NCI-H524 (cell line): ENCODE data around the gene LRRN4.

Source experiments
- DNase-seq, 2 experiments: peaks; one replicate each; lab custom pipeline; 2025; lab: John Stamatoyannopoulos, UW

LRRN4 gene

DNA sequence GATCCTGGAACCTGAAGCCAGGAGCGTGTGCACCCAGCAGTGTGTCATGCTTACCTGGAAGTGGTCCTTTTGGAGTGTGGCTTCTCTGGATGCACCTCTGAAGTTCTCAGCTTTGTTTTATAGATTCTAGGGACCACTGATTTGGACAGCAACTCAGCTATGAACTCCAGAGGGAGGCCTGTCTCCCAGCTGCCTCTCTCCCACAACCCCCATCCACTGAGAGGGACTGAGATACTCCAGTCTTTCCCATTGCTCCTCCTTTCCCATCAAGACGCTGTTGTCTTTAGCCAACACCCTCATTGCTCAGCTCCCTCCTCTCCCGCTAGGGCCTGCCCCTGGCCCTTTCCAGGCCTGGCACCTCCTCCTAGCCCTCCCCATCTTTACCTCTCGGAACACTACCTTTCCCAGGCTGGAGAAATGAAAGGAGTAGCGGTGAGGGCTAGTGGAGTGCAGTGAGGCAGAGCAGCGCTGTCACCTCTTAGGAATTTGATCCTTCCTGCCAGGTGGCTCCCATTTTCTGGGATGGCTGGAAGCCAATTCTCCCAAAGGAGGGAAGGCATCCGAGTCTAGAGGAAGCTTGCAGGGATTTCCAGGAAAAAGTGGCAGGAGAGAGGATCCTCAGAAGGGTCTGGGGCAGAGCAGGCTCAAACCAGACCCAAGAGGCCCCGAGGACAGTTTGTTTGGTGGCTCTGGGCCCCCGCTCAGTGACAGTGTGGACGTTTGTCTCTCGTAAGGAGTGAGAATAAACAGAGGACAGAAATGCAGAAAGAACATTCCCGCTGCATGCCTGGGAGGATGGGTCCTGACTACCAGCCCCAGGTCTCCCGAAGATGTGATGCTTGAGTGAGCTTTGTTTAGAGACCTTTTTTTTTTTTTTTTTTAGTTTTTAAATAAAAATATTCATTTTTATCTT, at the start of gene LRRN4:
Gene LRRN4 (minus strand): TSS at position 285 of the 913 bp plus-strand sequence. CDS start 1,261 bp downstream, outside the sequence.
- DNase-seq = peak; percentile 87 to 93

DNA sequence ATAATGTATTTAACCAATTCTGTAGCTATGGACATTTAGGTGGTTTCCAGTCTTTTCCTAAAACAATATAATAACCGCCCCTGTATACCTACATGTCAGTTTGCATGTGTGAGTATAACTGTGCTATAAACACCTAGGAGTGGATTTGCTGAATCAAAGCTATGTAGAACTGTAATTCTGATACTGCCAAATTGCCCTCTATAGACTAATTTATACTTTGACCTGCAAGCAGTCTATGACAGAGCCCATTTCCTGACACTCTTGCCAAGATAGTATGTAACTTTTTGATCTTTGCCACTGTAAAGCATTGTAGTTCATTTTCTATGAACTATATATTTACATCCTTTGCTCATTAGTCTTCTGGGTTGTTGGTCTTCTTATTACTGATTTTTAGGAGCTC, 49.4 kb upstream of the LRRN4 start:
- DNase-seq = no peak

DNA sequence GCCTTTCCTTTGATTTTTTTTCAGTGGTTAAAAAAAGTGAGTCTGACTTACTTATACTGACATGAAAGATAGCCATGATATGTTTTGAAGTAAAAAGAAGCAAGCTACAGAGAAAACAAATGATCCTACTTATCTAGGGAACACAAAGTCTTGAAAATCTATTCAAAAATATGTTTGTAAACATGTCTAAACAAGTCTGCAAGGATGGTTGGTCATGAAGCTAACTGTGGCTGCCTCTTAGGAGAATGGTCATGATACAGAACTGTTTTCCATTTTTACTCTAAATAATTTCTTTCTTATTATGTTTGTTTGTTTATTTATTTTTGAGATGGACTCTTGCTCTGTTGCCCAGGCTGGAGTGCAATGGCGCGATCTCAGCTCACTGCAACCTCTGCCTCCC, 47.5 kb upstream of the LRRN4 start:
- DNase-seq = no peak

DNA sequence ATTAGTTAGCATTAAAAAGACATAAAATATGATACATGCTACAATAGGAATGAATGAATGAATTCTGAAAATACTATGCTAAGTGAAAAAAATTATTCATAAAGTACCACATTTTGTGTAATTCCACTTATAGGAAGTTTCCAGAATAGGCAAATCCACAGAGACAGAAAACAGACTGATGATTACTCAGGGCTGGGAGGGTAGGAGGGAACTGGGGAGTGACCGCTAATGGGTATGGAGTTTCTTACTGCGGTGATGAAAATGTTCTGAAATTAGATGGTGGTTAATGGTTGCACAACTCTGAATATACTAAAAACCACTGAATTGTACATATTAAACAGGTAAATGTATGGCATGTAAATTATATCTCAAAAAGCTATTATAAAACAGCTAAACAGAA, 46.4 kb upstream of the LRRN4 start:
- DNase-seq = no peak

DNA sequence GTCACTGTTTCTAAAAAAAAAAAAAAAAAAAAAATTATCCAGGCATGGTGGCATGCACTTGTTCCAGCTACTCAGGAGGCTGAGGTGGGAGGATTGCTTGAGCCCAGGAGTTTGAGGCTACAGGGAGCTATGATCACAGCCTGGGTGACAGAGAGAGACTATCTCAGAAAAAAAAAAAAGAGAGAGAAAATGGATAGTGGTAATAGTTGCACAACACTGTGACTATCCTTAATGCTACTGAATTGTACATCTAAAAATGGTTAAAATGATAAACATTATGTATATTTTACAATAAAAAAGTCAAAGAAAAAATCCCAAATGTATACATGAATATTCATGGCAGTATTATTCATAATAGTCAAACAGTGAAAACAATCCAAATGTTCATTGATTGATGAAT, 46.0 kb upstream of the LRRN4 start:
- DNase-seq = no peak

DNA sequence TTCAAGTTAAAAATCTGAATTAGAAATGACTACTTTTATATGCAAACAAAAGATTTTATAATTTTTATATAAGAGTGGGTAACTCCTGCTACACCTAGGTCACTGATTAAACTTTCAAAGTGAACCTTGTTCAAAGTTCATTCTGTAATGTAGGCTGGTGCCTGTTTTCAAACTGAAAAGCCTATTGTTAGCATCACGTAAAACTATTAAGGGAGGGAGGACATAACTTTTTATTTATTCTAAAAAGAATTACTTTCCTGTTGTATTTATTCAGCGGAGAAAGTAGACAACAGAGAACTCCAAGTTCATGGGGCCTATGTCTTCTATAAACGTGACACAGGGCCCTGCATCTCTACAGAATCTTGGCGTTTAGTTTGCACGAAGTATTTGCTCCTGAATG, 41.5 kb upstream of the LRRN4 start:
- no peak for DNase-seq

DNA sequence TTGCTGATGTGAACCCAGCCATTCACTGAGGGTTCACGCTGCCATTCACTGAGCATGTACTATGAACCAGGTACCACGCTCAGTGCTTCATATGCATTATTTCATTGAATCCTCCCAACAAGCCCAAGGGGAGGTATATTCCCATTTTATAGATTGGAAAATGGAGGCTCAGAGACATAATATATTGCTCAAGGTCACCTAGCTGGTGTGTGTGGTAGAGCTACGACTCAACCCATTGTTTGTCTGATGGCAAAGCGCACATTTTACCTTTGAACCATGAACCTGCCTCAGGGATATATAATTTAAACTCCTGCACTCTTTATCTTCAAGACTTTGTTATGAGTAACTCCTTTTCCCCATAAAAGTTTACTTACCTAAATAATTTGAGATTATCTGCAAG, 40.7 kb upstream of the LRRN4 start:
- DNase-seq = no peak

DNA sequence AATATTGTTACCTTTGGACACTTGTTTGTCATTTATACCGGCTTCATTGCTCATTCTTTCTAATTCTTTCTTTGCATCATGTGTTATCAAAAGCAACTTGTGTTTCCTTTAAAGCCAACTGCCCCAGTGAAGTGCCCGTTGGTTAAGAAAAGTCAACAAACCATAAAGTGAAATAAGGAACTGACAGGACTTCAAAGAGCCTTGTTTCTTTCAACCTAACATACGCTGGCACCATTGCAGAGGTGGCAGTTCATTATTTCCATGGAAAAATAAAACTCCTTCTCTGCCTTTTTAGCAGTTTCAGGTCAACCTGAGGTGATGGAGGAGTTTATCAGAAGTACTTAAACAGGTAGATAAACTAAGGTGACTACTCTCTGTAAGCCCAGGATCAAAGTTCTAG, 40.2 kb upstream of the LRRN4 start:
- DNase-seq = no peak

DNA sequence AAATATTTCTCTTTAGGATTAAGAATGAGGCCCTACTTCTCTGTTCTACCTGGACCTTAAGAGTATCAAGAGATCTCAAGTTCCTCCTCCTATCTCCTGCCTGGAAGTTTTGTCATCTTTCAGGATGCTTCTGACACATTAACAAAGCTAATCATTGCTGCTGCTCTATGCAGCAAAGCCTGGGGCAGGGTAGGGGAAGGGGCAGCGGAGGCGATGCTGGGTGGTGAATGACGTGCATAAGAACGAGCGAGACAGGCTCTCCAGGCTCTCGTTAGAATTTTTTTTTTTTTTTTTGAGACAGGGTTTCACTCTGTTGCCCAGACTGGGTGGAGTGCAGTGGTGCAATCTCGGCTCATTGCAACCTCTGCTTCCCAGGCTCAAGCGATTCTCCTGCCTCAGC, 37.8 kb upstream of the LRRN4 start:
- no peak for DNase-seq

DNA sequence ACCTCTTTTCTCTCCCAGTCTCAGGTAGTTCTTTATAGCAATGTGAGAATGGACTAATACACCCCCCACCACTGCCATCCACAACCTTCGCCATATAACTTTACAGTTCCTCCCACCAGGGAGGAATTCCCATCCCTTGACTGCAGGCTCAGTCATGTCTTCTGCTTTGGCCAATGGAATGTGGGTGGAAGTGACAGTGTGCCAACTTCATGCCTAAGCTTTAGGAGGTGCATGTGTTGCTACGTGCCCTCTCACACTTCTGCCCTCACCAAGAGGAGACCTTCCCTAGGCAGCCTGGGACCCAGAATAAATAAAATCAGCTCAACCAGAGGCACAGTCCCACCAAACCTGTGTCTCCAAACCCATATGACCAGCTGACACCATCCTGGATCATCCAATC, 33.0 kb upstream of the LRRN4 start:
- DNase-seq = no peak

DNA sequence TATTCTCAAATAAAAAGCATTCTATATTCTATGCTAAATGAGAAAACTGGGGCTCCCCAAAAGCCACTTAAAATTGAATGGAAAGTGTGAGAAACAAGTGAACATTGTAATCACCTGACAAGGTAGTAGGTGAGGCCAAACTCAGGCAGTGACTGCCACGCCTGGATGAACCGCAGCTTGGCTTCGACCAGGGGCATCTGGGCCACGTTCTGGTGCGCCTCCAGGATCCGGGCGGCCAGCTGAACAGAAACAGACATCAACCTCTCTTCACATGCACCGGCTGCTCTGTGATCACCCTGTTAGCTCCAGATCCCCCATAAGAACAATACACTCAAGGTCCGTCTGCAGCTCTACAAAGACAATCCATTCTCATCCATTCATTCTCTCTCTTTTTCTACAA, 30.1 kb upstream of the LRRN4 start:
- DNase-seq = no peak

DNA sequence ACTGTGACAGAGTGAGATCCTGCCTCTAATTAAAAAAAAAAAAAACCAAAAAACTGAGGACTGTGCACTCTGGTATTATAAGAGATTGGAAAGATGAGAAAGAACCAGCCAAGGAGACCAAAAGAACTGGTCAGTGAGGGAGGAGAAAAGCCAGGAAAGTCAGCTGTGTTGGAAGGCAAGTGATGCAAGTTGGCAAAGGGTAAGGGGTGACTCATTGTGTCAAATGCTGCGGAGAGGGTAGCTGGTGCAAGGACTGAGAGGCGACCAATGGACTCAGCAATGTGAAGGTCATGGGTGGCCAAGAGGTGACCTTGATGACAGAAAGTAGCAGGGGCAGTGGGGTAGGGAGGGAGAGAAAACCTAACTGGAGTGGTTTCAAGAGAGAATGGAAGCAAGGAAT, 27.4 kb upstream of the LRRN4 start:
- DNase-seq = no peak

DNA sequence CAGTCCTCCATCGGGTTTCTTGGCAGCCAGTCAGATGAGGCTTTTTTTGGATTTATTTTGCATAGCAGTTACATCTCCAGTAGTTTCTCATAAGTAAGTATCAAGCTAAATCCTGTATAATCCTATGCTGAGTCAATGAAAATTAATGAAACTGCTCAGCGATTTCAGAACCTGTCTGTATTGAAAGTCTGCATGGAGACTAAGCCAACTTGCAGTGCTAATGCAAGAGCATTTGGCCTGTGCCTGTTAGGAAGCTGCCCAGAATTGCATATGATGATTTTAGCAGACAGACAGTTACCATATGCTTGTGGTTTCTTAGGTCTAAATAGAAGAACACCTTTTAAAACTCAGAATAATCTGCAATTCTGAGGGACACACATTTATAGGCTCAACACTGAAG, 25.2 kb upstream of the LRRN4 start:
- DNase-seq = no peak

DNA sequence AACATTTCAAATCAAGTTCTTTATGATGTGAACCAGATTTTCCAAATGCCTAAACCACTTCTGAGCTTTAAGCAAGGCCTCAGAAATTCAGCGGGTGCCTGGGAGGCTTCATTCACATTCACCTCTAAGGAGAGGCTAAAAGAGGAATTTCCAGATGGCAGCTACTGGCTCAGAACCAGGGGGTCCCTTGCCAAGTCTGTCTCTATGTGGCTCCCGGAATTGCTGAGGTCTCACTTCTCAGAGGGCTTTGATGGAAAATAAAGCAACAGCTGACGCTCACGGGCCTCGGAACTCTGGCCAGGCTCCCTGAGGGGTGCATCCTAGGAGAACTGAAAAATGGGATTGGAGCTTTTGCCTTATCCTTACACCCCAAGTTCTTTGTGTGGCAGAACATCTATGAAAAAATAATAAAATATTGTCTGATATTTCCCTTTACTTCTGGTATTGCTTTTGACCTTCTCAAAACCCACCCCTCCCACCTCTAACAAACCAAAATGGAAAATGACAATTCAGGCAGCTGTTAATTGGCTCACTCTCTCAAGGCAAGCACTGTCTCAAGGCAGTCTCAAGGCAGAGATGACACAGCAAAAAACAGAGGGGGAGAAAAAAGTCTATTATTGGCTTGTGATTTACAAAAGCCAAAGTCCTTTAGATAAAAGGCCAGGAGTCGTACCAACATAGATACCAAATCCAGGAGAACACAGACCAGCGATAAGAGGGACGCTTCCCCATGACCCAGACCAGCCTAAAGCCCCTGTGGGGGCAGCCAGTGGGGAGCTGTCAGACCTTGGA, 21.8 kb upstream of the LRRN4 start:
- no peak for DNase-seq

DNA sequence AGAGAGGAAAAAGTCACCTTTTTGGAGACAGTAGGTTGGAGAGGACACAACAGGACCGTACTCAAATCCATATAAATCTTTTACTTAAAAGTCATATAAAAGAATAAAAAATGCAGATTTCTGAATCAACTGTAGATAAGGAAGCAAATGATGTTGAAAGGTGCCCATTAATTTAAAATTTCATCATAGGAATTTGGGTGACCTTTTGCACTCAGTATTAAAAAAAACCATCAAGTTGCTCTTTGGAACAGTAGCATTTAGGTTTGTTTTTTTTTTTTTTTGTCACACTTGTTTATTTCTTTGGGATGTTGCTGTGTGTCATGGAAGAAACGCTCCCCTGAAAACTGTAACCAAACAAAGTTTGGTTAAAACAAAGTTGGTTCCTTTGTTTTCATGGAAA, 20.9 kb upstream of the LRRN4 start:
- no peak for DNase-seq

DNA sequence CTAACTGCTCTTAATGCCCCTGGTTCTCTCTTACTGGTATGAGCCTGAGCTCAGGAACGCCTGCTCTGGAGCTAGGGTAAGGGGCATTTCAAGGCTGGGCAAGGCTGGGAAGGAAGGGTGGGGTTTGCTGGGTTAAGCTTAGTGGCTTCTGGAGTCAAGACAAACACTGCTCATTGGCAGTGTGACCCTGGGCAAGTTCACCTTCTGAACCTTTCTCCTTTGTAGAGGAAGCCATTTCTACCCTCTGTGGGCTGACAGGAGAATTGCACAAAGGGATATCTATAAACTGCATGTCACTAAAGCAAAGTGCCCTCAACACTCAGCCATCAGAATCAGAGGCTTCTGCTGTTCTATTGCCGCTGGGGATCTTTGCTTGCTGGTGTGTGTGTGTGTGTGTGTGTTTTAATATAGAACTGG, 20.3 kb upstream of the LRRN4 start:
- peak; percentile 15 to 32 for DNase-seq

DNA sequence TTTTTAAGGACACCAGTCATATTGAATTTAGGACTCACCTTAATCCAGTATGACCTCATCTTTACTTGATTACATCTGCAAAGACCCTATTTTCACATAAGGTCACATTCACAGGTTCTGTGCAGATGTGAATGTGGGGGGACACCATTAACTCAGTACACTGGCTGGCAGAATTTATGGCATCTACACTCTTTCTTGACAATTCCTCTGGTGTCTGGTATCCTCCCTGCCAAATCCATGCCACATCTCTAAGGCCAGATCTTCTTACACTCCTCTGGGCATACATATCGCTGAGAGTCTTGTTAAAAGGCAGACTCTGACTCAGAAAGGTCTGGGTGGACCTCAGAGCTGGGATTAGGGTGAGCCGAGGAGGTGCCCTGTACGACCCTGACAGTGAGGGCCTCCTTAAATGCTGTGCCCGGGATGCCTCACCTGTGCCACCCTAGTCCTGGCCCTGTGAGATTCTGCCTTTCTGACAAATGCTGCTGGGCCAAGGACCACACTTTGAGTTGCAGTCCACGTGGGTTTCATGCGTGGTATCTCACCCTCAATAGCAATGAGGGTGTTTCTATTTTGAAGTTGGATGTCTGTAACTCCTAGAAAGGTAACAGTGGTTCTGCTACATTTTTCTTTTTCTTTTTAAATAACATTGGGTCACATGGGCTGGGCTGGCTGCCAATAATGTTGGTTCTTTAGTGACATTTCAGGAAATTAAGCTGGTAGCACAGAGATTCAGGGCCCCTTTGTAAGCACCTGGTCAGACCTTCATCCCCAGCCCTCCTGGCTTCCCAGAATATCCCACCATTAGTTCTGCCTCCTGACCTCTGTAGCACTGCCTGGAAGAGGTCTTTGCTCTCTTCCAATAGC, 17.2 kb upstream of the LRRN4 start:
- no peak for DNase-seq

DNA sequence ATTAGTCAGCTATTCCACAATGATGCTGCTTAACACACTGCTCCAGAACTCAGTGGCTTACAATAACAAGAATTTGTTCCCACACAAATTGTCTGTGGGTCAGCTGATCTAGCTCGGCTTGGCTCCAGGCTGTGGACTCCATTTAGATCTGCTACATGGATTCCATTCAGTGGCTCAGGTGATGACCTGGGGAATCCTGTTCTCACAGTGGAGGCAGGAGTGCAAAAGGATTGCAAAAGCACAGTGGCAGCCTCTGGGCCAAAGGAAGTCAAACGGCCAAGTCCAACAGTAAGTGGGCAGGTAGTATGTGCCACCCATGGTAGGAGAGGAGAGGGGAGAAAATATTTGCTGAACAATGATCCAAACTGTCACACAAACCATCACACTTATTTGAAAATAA, 15.8 kb upstream of the LRRN4 start:
- DNase-seq = no peak

DNA sequence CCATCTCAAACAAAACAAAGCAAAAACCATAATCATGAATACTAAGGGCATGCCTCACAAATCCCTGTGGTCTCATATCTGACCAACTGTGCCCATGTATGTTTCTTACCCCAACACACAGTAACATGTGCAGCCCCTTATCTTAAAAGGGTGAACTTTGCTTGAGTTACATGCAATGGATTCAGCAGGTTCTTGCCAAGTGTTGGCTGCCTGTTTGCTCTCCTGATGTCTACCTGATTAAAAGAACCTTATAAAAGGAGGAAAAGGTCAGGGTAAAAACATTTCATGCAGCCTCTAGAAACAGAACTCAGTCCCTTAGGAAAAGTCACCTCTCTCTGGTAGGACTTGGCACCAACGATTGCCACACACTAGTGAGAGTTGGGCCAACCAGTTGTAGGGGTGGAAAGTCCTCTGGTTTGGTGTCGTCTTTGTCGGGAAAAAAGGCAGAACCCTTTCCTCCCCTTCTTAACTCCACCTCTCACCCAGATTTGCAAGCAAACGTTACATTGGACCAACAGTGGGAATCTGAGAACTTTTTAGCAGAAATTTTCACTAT, 14.0 kb upstream of the LRRN4 start:
- DNase-seq = no peak

DNA sequence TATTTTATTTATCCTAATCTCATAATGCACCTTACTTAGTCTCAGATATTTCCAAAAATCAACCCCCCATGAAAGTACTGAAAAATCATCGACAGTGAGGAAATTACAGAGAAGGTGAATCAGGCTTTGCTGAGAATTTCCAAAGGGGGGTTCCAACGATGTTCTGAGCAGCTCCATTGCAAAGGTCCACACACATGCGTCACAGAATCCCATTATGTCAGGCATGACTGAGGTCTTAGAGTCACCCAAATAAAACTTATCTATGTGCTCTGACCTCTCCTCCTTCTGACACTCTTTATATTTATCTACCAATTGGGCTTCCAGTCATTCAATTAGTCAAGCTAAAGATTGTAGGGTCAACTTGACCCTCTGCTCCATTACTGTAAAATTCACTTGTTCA, 12.7 kb upstream of the LRRN4 start:
- no peak for DNase-seq

DNA sequence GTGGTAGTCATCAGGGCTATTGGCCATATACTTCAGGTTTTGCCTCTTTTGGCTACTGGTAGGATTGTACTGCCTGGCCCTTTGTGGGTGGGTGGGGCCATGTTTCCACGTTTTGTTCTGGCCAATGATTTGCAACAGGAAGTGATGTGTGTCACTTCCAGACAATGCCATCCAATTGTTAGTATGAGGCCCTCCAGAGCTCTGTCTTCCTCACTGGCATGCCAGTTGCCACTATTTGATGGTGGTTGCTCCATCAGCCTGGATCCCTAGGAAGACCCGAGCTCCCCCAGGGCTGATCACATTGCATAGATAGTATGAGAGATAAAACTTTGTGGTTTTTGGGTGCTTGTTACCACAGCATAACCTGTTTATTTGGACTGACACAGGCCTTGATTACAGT, 7.7 kb upstream of the LRRN4 start:
- DNase-seq = no peak

DNA sequence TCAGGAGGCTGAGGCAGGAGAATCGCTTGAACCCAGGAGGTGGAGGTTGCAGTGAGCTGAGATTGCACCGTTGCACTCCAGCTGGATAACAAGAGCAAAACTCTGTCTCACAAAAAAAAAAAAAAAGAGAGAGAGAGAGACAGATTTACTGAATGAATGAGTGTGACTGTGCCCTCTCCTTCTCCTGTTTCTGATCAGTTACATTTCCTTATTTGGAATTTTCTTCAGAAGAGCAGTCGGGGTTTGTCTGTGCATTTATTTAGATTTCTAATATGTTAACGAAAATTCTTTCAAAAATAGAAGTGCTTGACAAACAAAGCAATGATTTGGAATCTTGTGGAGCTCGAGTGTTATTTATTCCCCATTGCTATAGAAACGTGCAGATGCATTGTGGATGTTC, 6.4 kb upstream of the LRRN4 start:
- no peak for DNase-seq
